Activated CD4-positive, alpha-beta T cell treated with anti-CD3 and anti-CD28 coated beads, Interleukin-2, amount 50 U/mL, for 4 hours (primary cell): ENCODE measurements around the gene LCLAT1.

Experiments
- DNase-seq, 2 experiments: peaks; one replicate each; pipeline ENCODE4 v3.0.0-alpha.2; 2020

The LCLAT1 gene

GRCh38 chr2:30649828-30650227 is 202.8 kb downstream of the LCLAT1 start:
- DNase-seq, result no peak

DNA sequence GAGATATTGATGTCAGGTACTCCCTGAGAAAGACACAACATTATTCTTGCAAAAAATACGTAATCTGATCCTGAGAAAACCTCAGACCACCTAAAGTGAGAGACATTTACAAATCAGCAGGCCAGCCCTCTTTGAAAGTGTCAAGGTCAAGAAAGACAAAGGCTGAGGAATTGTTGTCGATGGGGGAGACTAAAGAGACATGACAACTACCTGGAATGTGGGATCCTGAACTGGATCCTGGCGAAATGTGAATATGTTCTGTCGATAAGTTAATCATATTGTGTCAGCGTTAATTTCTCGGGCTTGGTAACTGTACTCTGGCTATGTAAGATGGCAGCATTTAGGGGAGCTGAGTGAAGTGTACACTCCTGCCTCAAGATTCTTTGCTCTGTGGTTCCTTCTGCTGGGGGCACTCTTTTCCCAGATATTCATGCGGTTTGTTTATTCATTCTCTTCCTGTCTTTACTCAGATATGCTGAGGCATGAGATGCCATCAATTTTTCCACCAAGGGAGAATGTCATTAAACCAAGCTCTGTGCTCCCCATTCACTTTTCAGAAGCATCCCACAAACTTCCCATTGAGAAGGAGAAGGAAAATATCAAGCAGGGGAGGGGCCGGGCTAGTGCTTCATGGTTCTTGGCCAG is 205.3 kb downstream of the LCLAT1 start:
- no peak for DNase-seq

GRCh38 chr2:30653847-30654246 is 206.8 kb downstream of the LCLAT1 start:
- no peak for DNase-seq

DNA sequence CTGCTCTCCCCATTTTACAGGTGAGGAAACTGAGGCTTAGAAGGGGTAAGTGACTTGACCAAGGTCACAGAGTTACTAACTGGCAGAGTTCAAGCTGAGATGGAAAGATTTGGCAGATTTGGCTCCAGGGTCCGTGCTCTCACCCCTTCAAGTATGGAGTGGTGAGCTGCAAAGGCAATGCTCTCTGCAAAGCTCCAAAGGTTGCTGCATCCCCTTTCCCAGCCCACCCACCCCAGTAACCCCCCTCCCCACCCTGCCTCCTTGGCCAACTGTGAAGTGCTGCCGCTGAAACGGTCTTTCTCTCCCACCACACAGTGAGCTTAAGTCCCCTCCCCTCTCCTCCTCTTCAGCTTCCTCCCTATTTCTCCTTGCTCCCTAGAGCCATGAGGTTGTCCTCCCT is 207.4 kb downstream of the LCLAT1 start:
- DNase-seq, result no peak

DNA sequence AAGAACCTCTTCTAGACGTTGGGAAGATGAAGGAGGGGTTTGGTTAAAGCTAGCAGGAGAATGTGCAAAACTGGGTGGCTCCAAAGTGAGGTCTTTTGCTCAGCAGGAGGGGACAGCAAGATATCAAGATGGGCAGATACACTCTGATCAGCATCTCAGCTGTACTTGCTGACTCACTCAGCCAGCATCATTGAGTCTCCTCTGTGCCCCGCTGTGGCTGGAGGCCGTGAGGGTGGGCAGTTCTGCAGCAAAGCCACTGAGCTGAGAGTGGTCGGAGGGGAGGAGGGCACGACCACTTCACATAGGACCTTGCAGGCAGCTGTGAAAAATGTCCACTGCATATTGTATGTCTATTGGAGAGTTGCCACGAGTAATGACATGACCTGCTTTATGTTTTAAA is 208.2 kb downstream of the LCLAT1 start:
- no peak for DNase-seq

DNA sequence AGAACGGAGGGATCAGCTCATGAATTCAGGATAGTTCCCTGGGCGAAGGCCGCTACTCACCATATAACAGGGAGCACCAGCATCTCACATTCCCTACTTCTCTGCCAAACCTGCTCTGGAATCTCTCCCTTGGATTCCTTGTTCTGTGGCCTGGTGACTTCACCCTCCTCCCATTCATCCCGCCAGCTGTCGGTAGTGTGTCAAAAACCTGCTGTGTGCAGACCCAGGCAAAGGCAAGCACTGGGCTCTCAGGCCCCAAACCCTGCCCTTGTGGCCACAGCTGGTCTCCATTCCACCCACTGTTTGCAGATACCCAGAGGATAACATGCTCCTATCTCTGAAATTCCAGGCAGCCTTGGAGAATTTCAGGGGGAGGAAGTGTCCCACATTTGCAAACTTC is 208.6 kb downstream of the LCLAT1 start:
- no peak for DNase-seq

DNA sequence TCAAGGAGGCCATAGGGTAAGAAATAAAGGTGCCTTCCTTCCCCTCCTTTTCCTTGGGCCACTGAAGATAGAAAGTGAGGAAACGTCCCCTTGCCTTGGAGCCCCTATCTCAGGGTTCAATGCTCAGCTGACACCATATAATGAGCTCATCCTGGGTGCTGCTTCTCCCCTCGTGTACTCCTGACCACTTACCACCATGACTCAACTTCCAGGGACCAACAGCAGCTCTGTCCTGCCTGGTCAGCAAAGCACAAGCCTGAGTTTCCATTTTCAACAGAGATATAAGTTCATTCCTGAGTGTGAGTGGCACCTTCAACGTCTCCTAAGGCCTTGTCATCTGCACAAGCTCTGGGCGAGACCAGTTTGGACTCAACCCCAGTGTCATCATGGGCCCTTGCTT is 209.0 kb downstream of the LCLAT1 start:
- no peak for DNase-seq

GRCh38 chr2:30661173-30662107 is 214.4 kb downstream of the LCLAT1 start:
- no peak for DNase-seq

GRCh38 chr2:30662268-30663131 is 215.5 kb downstream of the LCLAT1 start:
- no peak for DNase-seq

DNA sequence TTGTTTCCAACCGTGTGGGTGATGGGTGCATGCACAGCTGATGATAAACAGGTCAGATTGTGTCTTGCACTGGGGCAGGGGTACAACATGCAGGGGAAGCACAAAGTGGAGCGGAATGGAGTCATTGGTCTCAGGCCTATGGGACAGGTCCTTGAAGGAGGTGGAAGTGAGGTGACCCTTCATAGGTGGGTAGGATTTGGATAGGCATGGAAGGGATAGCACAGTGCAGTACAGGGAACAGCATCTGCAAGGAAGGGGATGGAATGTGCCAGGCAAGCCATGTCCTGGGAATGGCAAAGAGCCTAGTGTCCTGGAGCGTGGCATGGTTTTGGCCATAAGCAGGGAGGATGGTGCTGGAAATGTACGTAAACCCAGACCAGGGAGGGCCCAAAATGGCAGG is 216.3 kb downstream of the LCLAT1 start:
- DNase-seq, result no peak

GRCh38 chr2:30663806-30664205 is 216.8 kb downstream of the LCLAT1 start:
- no peak for DNase-seq

DNA sequence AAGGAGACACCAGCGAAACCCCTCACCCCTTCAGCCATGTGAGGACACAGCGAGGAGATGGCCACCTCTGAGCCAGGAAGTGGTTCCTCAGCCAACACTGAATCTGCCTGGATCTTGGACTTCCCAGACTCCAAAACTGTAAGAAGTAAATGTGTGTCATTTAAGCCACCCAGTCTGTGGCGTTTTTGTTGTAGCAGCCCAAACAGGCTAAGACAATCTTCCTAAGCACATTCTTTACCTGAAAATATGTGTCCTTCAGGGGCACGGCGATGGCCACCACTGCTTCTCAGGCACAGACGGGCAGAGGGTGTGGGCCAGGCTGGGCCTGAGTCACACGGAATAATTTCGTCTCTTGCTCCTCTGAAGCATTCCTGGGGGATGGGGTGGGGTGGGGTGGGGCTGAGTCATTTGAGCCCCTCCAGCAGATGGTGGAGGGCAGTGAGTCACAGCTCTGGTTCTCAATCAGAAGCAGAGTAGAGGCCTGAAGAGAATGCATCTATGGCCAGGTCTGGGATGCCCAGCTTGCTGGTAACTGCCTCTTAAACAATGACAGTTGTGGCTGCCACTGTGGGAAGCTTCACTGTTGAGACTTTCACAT is 217.8 kb downstream of the LCLAT1 start:
- no peak for DNase-seq

- DNase-seq, result no peak
These were observed 218.8 kb downstream of the LCLAT1 start for GRCh38 chr2:30665761-30666265.

DNA sequence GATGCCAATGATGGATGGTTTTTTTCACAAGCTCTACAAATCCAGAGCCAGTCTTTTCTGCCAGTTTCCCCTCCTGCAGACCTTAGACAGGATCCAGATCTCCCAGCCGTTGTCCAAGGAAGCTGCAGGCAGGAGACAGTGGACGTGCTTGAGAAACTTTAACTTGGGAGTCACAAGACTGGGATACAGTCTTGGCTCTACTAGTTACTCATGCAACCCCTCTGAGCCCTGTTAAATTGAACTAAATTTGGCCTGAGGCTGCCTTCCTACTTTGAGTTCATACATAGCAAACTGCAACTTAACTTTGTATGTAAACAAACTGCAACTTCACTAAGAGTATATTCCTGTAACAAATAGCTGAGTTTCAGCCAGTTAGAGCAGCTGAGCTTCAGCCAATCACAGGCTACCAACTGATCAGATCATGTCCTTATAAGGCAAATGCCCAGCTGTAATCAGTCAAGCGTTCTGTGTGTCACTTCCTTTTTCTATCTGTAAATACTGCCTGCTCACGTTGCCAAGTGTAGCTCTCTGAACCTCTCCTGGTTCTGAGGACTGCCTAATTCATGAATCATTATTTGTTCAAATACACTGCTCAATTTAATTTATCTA is 219.3 kb downstream of the LCLAT1 start:
- DNase-seq, result no peak

GRCh38 chr2:30670453-30670852 is 223.4 kb downstream of the LCLAT1 start:
- no peak for DNase-seq

DNA sequence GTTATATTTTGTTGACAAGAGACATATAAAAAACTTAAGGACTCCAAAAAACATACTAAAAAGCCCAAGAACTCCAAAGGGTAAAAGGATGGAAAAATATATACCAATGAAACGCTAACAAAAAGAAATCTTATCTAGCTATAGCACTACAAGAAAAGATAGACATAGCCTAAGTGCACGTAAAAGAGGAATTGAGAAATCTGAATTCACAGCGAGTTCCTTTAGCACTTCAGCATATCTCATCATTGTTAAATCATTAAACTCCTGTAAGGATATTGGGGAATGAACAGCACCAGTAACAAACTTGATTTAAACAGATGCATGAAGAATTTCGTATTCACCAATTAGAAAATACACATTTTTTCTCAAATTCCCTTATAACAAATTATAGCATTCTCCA is 226.1 kb downstream of the LCLAT1 start:
- no peak for DNase-seq

GRCh38 chr2:30675758-30676157 is 228.7 kb downstream of the LCLAT1 start:
- DNase-seq, result no peak

DNA sequence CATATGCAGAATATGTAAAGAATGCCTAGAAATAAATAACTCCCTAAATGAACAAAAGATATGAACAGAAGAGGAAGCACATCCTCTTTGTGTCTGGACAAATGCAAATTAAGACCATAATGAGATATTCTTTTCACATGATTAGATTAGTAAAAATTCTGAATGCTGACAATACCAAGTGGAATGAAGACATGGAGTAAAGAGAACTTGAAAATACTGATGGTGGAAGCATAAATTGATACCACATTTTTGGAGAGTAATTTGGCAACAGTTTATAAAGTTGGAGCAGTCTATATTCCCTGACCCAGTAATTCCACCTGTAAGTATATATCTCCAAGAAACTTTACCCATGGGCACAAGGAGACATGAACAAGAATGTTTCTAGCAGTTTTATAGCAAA is 230.2 kb downstream of the LCLAT1 start:
- DNase-seq, result no peak

DNA sequence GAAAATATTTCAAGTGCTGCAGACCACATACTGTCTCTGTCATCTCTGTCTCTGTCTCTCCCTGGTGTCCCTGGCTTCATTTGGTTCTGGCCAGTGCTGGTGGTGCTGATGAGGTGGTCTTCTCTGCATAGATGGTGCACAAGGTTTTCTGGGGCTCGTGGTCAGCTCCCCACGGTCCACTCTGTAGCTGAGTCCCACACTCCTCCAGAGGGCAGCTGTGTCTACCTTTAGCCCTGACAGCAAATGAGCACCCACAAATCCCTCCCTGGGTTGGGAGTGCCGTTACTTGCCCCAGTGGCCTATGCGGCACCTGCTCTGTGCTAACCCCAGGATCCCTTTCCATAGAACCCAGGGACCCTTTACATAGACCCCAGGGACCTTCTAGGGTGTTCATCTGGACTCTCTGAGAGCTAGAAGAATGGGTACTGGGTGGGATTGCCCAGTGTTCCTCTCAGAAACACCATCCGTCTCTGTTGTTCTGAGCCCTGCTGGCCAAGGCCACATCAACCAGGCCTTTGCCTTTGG is 230.9 kb downstream of the LCLAT1 start:
- DNase-seq, result no peak

- DNase-seq, result no peak
These were observed 231.5 kb downstream of the LCLAT1 start for GRCh38 chr2:30678410-30679137.

DNA sequence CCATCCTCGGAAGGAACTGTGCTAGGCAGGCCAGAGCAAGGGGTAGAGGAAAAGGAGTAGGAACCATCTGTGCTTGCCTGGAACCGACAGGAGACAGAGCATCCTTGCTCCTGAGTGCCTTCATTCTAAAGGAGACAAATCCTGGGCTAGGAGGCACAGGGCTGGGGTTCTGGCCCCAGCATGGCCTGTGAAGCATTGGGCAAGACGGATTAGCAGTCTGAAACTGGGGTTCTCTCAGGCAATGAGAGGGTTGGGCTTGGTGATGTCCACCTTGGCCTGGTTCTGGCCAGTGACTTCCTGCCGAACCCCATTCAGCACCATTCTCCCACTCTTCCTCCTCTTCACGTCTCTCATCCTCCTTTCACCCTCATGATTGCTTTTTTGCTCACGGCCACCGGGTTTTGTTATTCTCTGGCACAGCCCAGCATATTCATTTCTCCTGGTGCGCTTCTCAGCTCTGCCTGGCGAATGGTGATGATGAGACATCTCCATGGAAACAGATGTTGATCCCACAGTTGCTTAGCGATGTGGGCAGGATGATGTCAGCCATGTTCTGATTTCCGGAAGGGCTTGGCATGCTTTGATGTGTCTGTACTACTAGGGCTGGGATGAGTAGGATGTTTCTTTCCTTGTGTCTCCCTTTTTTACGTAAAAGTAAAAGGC is 232.5 kb downstream of the LCLAT1 start:
- no peak for DNase-seq
